Loucy (cell line): Measurements from ENCODE around the gene TINAG.

Experiments used
- H2AFZ ChIP-seq: fragments of 200-600 bp; sonication (generic); 2 replicates; pipeline ENCODE4 v1.6.0; 2016; ENCODE audit warnings: antibody characterized with exemption, mild to moderate bottlenecking, low read length, moderate library complexity
- H3F3A ChIP-seq: fragments of 200-600 bp; 2 replicates; pipeline ENCODE4 v1.6.0; 2016; ENCODE audit warnings: antibody characterized with exemption, low read depth, mild to moderate bottlenecking
- H3K27me3 ChIP-seq: fragments of 200-600 bp; sonication (generic); 2 replicates; pipeline ENCODE4 v1.6.1; 2014; ENCODE audit warnings: low read length, mild to moderate bottlenecking; ENCODE audit not compliant: insufficient read depth, poor library complexity, severe bottlenecking
- H3K36me3 ChIP-seq: fragments of 200-600 bp; sonication (generic); 2 replicates; pipeline ENCODE4 v1.6.1; 2016; ENCODE audit warnings: low read length; ENCODE audit not compliant: insufficient read depth
- H3K4me1 ChIP-seq: fragments of 200-600 bp; sonication (generic); 2 replicates; pipeline ENCODE4 v1.5.1; 2014; ENCODE audit warnings: low read length, mild to moderate bottlenecking; ENCODE audit not compliant: insufficient read depth, poor library complexity, severe bottlenecking
- H3K4me2 ChIP-seq: fragments of 200-600 bp; sonication (generic); 2 replicates; pipeline ENCODE4 v1.6.0; 2014; ENCODE audit warnings: antibody characterized with exemption, low read length, low read depth, mild to moderate bottlenecking; ENCODE audit not compliant: poor library complexity, severe bottlenecking
- H3K4me3 ChIP-seq: fragments of 200-600 bp; sonication (generic); 2 replicates; pipeline ENCODE4 v1.5.1; 2014; ENCODE audit warnings: low read length, mild to moderate bottlenecking, mixed read lengths; ENCODE audit not compliant: poor library complexity, severe bottlenecking
- H3K79me2 ChIP-seq: fragments of 200-600 bp; sonication (generic); 2 replicates; pipeline ENCODE4 v1.6.1; 2014; ENCODE audit warnings: low read length; ENCODE audit not compliant: insufficient read depth
- H3K9ac ChIP-seq: fragments of 200-600 bp; sonication (generic); 2 replicates; pipeline ENCODE4 v1.6.0; 2014; ENCODE audit warnings: mild to moderate bottlenecking, low read depth, low read length, moderate library complexity; ENCODE audit not compliant: poor library complexity, severe bottlenecking
- H3K9me2 ChIP-seq: fragments of 200-600 bp; sonication (generic); replicated peaks from 2 replicates; pipeline ENCODE4 v1.6.1; 2016; ENCODE audit warnings: low read depth, low read length, mixed read lengths
- H3K9me3 ChIP-seq: fragments of 200-600 bp; sonication (generic); 2 replicates; pipeline ENCODE4 v1.6.1; 2014; ENCODE audit warnings: mild to moderate bottlenecking, antibody characterized with exemption, low read length, low read depth; ENCODE audit not compliant: insufficient read depth
- H4K20me1 ChIP-seq: fragments of 200-600 bp; sonication (generic); 2 replicates; pipeline ENCODE4 v1.6.0; 2014; ENCODE audit warnings: antibody characterized with exemption, low read length, mild to moderate bottlenecking; ENCODE audit not compliant: insufficient read depth, poor library complexity, severe bottlenecking
- CTCF ChIP-seq: fragments of 200-600 bp; sonication (generic); conservative IDR thresholded peaks from 2 replicates; pipeline ENCODE4 v1.5.1; 2014; ENCODE audit warnings: mild to moderate bottlenecking, antibody characterized with exemption, low read length
- EZH2phosphoT487 ChIP-seq: fragments of 200-600 bp; IDR thresholded peaks from 2 replicates; pipeline ENCODE4 v1.6.1; 2018; ENCODE audit warnings: antibody characterized with exemption, mild to moderate bottlenecking, moderate library complexity, borderline replicate concordance

Gene TINAG

GRCh38 chr6:54262971-54263370, 45.3 kb upstream of the TINAG start:
- no peak overlapping the region for H2AFZ ChIP-seq
- no peaks in the 10 kb centered on the region for H3K9me3 ChIP-seq
- no peaks in the 10 kb centered on the region for H3K9me2 ChIP-seq
- H3K4me1 ChIP-seq = peaks cover 6% of the 10 kb centered on the region
- no peak for TF ChIP-seq CTCF
- no peak overlapping the region for H3K4me3 ChIP-seq
- H3F3A ChIP-seq = no peaks in the 10 kb centered on the region
- H3K36me3 ChIP-seq = no peaks in the 10 kb centered on the region
- no peaks in the 10 kb centered on the region for H3K79me2 ChIP-seq
- no peak overlapping the region for H3K4me2 ChIP-seq
- H4K20me1 ChIP-seq = no peaks in the 10 kb centered on the region
- no peak overlapping the region for H3K9ac ChIP-seq
- H3K27me3 ChIP-seq = no peaks in the 10 kb centered on the region

- H3K4me1 ChIP-seq = peaks cover 6% of the 10 kb centered on the region
- H4K20me1 ChIP-seq = no peaks in the 10 kb centered on the region
- no peak overlapping the region for H3K4me2 ChIP-seq
- H3K79me2 ChIP-seq = no peaks in the 10 kb centered on the region
- no peak overlapping the region for H3K9ac ChIP-seq
- no peak overlapping the region for H3K4me3 ChIP-seq
- no peaks in the 10 kb centered on the region for H3K36me3 ChIP-seq
- peak overlapping the region; percentile 49 for H2AFZ ChIP-seq
- H3K27me3 ChIP-seq = no peaks in the 10 kb centered on the region
- H3K9me2 ChIP-seq = no peaks in the 10 kb centered on the region
- no peaks in the 10 kb centered on the region for H3K9me3 ChIP-seq
- TF ChIP-seq CTCF = no peak
- no peak for TF ChIP-seq EZH2phosphoT487
- H3F3A ChIP-seq = no peaks in the 10 kb centered on the region
Observed at GRCh38 chr6:54264581-54265272, 43.5 kb upstream of the TINAG start.

GRCh38 chr6:54266400-54266923, 41.8 kb upstream of the TINAG start:
- Histone ChIP-seq H3K4me2 (no peak overlapping the region), H3K4me1 (no peaks in the 10 kb centered on the region), H3K9ac (no peak overlapping the region), H2AFZ (no peak overlapping the region), H3K4me3 (no peak overlapping the region), H3K79me2 (no peaks in the 10 kb centered on the region), H3K9me2 (no peaks in the 10 kb centered on the region), H3K27me3 (no peaks in the 10 kb centered on the region), H3K36me3 (no peaks in the 10 kb centered on the region), H3K9me3 (no peaks in the 10 kb centered on the region), H3F3A (no peaks in the 10 kb centered on the region), H4K20me1 (no peaks in the 10 kb centered on the region)
- TF ChIP-seq CTCF (peak; percentile 70), EZH2phosphoT487 (no peak)
